GM10248 (cell line): ENCODE data around the gene HOXD13.

Source experiments
- CTCF ChIA-PET: fragments of 300-600 bp; sonication (Branson Sonifier 250); formaldehyde crosslinking; extraction: SDS; loops from one replicate; lab custom pipeline; 2021; ENCODE audit warnings: antibody characterized with exemption; lab: Yijun Ruan, JAX
- POLR2A ChIA-PET: fragments of 350-650 bp; sonication (Branson Sonifier 250); formaldehyde crosslinking; extraction: SDS; loops from one replicate; lab custom pipeline; 2020; ENCODE audit warnings: antibody characterized with exemption; lab: Yijun Ruan, JAX
- DNase-seq: peaks from one replicate; pipeline ENCODE4 v3.0.0; 2012; ENCODE audit errors: extremely low spot score
- TF ChIP-seq, protein P1 (sequence below): IDR thresholded peaks from 2 replicates; pipeline ENCODE4 v1.5.1; 2012; ENCODE audit warnings: mild to moderate bottlenecking, low read depth; ENCODE audit errors: extremely low read depth, missing control alignments, control extremely low read depth

HOXD13 gene

DNA sequence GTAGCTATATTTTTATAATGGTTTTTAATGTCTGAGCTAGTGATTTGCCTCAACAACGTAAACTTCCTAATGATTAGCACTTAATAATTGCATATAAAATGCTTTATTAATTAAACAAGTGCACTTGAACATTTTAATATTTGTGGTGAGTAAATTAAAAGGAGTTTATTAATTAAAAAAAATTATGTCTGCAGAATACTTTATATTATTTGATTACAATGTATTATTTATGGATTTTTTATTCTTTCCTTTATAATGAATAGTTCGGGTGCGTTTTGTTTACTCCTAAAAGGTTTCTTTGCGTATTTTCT, 39.3 kb downstream of the HOXD13 start:
- ChIA-PET CTCF (interaction anchor here (1.2 to 2.3 kb wide), 8 partner anchors 9 to 1017 kb away, joined by 3 to 11 read pairs (median 6); no protein-coding TSS in a partner anchor), POLR2A (no interaction called here)
- TF ChIP-seq, protein P1, sequence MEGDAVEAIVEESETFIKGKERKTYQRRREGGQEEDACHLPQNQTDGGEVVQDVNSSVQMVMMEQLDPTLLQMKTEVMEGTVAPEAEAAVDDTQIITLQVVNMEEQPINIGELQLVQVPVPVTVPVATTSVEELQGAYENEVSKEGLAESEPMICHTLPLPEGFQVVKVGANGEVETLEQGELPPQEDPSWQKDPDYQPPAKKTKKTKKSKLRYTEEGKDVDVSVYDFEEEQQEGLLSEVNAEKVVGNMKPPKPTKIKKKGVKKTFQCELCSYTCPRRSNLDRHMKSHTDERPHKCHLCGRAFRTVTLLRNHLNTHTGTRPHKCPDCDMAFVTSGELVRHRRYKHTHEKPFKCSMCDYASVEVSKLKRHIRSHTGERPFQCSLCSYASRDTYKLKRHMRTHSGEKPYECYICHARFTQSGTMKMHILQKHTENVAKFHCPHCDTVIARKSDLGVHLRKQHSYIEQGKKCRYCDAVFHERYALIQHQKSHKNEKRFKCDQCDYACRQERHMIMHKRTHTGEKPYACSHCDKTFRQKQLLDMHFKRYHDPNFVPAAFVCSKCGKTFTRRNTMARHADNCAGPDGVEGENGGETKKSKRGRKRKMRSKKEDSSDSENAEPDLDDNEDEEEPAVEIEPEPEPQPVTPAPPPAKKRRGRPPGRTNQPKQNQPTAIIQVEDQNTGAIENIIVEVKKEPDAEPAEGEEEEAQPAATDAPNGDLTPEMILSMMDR = no peak
- DNase-seq = no peak

- no peak for DNase-seq
These were observed 40.0 kb downstream of the HOXD13 start for GRCh38 chr2:176132205-176133171.

DNA sequence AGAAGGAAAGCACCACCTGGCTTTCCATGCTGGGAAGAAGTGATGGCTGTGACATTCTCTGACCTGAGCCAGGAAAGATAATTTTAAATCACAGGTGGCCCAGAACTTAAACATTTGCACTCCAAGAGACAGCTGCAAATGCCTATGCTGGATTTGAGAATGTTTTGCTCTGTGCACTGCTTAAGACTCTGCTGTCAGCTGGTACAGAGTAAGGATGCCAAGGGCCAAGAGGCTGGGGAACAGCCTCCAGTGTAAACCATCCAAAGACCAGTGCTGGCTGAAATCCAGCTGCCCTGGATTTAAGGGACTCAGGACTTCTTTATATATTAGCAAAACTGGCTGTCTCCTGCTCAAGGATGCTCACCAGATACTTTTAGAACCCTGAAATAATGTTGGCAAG, 40.9 kb downstream of the HOXD13 start:
- DNase-seq = no peak
- ChIA-PET POLR2A (no interaction called here), CTCF (interaction anchor here (1.0 to 2.5 kb wide), 6 partner anchors 9 to 519 kb away, joined by 3 to 8 read pairs (median 4); no protein-coding TSS in a partner anchor)
- TF ChIP-seq, protein P1 = no peak

More at GRCh38 chr2:176132205-176133171, 40.0 kb downstream of the HOXD13 start:
- TF ChIP-seq, protein P1 = no peak
- ChIA-PET POLR2A (no interaction called here), CTCF (interaction anchor here (1.2 to 2.5 kb wide), 13 partner anchors 8 to 1016 kb away, joined by 3 to 11 read pairs (median 6); no protein-coding TSS in a partner anchor)

GRCh38 chr2:176134035-176134434, 41.5 kb downstream of the HOXD13 start:
- POLR2A ChIA-PET = no interaction called here
- DNase-seq = no peak
- CTCF ChIA-PET = interaction anchor here (1.0 to 2.5 kb wide), 4 partner anchors 9 to 518 kb away, joined by 3 to 8 read pairs (median 6); no protein-coding TSS in a partner anchor
- TF ChIP-seq, protein P1 = no peak

- no peak for DNase-seq
- POLR2A ChIA-PET = no interaction called here
- TF ChIP-seq, protein P1 = no peak
- CTCF ChIA-PET = interaction anchor here (2.5 kb wide), 1 partner anchor 517 kb away, joined by 8 read pairs; no protein-coding TSS in a partner anchor
These were observed 42.5 kb downstream of the HOXD13 start for GRCh38 chr2:176135035-176135440.

DNA sequence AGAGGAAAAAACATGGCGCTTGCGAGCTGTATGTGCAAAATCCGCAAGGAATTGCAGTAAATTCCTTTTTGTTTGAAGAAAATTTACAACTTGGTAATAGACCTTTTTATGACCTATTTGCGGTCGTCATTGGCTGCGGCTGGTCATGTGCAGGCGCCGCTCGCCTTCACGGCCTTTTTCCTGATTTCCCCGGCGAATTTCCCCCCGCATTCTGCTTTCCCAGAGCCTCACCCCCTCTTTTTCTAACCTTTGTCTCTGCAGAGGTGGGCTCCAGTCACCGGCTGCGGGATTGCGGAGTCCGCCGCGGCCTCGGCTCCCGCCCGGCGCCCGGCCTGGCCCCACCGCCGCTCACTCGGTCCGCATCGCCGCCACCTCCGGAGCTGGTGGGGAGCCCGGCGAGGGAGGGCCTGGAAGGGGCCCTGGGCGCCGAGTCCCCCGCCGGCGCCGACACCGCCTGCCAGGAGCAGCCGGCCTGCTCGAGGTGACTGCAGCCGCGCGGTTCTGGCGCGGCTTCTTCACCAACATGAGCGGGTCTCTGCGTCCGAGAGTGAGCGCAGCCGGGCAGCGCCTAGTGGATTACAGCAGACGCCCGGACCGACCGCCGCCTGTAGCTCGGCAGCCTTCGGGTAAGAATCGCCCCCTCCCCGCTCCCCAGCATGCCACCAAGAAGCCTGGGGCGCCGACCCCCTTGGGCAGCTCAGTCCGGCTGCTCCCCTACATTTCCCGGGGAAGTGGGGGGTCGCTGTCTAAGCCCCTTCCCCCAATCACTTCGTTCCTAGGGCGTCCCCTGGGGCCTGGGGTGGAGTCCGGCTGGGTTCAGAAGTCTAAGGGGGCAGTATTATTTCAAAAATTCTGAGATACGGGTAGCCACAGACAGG, 44.1 kb downstream of the HOXD13 start:
- ChIA-PET POLR2A (no interaction called here), CTCF (interaction anchor here (1.8 to 5.6 kb wide), 3 partner anchors 10 to 515 kb away, joined by 7 to 124 read pairs (median 9); no protein-coding TSS in a partner anchor)
- TF ChIP-seq, protein P1 = no peak
- no peak for DNase-seq
